T follicular helper cell (primary cell): ENCODE measurements around the gene ARL5A.
"Not testable (repeated sequence)": the region's sequence is repeated elsewhere in the genome, so short reads cannot be mapped to it uniquely, and the experiment has no call there.

Experiments used
- DNase-seq: peaks from one replicate; pipeline ENCODE4 v3.0.0-alpha.2; 2020; ENCODE audit warnings: low read depth

ARL5A gene

GRCh38 chr2:151795646-151796240 lies 32.5 kb downstream of the ARL5A start:
- no peak for DNase-seq

DNA sequence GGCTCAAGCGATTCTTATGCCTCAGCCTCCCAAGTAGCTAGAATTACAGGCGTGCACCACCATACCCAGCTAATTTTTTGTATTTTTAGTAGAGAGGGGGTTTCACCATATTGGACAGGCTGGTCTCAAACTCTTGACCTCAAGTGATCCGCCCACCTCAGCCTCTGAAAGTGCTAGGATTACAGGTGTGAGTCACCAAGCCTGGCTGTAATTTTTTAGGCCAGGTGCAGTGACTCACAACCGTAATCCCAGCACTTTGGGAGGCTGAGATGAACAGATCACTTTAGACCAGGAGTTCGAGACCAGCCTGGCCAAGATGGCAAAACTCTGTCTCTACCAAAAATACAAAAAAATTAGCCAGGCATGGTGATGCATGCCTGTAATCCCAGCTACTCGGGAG lies 33.8 kb downstream of the ARL5A start:
- not testable (repeated sequence) for DNase-seq

- no peak for DNase-seq
Measured at GRCh38 chr2:151793123-151793522, 35.1 kb downstream of the ARL5A start.

GRCh38 chr2:151792589-151792988 lies 35.6 kb downstream of the ARL5A start:
- no peak for DNase-seq

DNA sequence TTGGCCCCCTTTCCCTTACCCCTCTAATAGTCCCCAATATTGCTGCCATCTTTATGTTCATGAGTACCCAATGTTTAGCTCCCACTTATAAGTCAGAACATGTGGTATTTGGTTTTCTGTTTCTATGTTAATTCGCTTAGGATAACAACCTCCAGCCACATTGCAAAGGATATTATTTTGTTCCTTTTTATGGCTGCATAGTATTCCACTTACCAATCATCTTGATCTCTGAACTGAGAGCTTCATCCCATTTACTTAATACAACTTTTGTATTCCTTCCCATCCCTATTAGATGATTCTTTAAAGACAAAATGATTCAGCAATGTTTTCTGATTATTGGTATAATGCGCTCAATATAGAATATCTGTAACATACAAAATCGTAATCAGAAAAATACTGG lies 36.7 kb downstream of the ARL5A start:
- DNase-seq = no peak

GRCh38 chr2:151790689-151791088 lies 37.5 kb downstream of the ARL5A start:
- no peak for DNase-seq

DNA sequence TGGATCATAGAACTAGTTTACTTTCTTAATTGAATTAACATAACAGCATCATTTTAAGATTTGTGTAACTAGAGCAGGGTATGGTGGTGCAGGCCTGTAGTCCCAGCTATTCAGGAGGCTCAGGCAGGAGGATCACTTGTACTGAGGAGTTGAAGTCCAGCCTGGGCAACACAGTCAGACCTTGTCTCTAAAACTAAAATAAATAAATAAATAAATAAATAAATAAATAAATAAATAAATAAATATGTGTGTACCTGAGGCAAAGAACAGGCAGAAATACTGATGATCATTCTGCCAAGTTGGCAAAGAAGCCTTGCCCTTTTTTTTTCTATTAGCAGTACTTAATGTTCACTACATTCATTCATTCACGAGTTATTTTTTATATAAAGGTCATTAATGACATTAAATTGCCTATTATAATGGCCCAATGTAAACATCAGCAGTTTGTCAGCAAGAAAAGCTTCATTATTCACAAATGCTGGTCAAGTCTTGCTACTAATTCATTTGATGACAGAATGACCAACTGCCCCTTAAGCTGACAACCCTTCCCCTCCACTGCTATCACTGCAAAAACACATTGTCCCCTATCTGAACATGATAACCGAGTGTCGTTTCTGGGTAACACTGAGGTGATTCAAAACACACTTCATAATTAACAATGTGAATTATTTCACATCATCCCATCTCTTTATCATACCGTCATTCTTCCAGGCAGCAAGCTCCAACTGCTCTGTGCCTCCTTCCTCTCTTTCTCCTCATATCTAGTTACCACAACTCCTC lies 39.0 kb downstream of the ARL5A start:
- no peak for DNase-seq

DNA sequence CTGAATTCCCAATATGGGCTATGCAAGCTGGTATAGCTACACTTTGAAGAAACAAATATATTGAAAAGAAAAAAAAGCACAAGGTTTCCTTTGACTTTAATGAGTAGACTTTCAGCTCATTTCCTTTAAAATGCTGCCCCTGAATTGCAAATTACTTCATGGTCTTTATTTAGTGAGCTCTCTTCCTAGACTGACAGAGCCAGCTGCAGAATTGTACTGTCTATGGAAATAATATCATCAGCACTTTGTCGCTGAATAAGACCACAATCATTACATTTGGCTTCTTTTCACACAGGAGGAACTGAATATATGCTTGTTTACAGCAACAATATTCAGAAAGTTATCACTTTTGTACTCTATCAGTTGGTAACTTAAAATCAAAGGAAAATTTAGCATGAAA lies 41.7 kb downstream of the ARL5A start:
- DNase-seq = no peak

DNA sequence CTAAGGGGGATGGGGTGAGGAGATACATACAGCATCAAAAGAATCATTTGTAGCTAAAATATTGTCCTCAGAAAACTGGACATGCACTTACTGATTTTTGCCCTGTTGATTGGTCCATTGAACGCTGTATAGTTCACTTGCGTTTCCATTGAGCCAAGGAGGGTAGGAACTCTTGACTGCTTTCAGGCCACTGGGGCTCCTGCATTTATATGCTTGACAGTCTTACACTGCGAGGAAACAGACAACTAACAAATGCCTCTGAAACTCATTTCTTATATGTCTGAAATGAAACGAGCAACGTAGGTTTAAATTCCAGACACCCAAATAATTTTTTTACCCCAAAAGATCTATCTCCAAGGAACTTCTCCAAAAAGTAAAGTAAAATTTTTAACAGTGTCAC lies 42.1 kb downstream of the ARL5A start:
- DNase-seq = no peak

DNA sequence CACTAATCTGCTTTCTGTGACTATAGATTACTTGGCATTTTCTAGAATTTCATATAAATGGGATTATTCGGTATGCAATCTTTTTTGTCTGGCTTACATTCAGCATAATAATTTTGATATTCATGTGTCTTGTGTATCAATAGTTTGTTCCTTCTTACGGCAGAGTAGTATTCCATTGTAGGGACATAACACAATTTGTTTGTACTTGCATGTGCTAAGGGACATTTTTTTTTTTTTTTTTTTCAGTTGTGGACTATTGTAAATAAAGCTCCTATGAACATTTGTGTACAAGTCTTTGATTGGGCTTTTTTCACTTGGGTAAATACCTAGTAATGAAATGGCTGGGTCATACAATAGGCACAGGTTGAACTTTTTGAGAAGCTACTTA lies 45.1 kb downstream of the ARL5A start:
- no peak for DNase-seq

- no peak for DNase-seq
Measured at GRCh38 chr2:151782378-151783132, 45.7 kb downstream of the ARL5A start.

- DNase-seq = no peak
Measured at GRCh38 chr2:151781642-151782041, 46.6 kb downstream of the ARL5A start.

DNA sequence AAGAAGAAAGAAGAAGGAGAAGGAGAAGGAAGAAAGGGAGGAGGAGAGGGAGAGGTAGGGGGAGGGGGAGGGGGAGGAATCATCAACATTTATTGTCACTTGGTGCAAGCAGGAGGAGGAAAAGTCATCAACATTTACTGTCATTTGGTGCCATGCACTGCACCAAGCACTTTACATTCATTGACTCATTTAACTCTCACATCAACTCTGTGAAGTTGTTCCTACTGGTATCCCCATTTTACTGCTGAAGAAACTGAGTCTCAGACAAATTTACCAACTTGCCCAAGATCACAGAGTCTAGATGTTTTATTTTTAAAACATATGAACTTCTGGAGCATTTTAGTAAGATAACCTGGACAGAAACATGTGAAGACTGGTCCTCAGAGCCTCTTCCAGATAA lies 47.3 kb downstream of the ARL5A start:
- DNase-seq = no peak

- DNase-seq = no peak
Measured at GRCh38 chr2:151777935-151778334, 50.3 kb downstream of the ARL5A start.

- no peak for DNase-seq
Measured at GRCh38 chr2:151777487-151777886, 50.7 kb downstream of the ARL5A start.

GRCh38 chr2:151776367-151776766 lies 51.9 kb downstream of the ARL5A start:
- no peak for DNase-seq

DNA sequence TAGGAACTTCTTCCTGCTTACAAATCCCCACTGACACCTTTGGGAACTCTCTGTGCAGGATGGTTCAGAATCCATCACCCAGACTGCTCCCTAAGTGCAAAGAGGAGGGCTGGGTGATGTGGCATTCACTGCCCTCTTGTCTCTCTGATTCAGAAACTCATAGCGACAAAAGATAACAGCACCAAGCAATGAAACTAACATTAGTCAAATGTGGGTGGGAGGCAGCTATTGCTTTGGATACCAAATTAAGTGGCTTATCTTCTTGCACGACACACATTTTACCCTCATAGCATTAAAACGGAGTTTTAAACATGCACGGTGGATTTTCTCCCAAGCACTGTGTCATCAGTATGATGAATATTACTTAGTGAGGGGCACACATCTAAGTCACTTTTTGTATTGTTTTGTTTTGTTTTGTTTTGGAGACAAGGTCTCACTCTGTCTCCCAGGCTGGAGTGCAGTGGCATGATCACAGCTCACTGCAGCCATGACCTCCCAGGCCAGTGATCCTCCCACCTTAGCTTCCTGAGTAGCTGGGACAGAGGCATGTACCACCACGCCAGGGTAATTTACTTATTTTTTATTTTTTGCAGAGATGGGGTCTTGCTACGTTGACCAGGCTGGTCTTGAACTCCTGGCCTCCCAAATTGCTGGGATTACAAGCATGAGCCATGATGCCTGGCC lies 53.0 kb downstream of the ARL5A start:
- no peak for DNase-seq

DNA sequence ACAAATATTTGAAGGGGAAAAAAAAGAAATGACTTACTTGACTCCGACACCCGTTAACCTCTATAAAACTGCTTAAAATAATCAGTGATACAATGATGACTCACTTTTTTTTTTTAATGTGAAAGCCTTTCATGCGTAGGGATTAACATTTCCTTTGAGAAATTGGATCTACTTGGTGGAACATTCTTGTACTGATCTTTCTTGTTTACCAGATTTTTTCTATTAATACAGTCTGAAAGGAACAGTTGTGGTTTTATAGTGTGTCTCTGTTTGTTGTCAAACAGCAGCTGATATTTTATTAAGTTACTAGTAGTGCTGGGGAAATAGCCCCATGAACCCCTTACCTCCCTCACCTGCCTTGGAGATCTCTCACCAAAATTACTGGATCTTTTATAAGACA lies 53.7 kb downstream of the ARL5A start:
- DNase-seq = no peak

DNA sequence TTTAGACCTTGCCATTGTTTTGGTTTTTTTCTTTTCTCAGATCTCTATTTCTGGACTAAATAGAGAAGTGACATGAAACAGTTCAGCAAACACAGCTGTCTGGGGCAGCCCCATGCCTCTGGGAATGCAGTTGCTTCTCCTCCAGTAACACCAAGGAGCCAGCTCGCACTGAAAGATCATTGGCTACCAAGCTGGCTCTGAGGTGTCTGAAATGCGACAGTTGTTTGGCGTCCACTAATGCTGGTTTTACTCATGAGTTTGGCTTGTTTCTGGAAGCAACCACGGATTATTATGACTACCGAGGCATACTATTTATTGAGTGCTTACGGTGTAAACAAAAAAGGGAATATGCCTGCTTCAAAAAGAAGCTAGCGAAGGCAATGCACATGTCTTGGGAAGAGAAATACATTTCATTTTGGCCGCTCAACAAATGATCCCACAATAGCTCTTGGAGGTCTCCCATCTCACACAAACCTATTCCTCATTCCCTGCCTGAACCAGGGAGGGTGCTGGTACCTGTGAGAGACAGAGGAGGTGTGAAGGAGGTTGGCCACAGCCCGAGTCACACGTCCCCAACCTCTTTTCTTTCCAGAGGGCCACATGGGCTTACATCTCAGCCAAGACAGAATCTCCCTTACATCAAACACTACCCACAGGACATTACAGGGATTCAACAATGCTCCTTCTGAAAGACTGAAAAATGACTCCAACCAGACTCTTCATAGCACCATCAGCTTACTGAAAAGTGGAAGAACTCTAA lies 56.4 kb downstream of the ARL5A start:
- no peak for DNase-seq

GRCh38 chr2:151770995-151771394 lies 57.2 kb downstream of the ARL5A start:
- DNase-seq = no peak

DNA sequence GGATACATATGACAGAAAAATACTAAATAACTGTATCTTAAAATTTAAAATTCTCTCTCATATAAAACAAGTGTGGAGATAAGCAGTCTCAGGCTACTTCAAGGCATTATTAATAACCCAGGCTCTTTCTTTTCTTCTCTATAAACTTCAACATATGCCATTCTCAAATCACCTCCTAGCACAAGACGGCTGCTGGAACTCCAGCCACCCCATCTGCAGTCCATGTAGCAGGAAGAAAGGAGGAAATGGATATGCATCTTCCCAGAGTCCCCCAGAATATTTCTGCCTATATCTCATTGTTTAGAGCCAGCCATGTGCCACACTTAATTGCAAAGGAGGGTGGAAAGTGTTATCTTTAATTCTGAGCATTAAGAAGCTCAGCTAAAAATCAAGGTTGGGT lies 58.6 kb downstream of the ARL5A start:
- DNase-seq = no peak

DNA sequence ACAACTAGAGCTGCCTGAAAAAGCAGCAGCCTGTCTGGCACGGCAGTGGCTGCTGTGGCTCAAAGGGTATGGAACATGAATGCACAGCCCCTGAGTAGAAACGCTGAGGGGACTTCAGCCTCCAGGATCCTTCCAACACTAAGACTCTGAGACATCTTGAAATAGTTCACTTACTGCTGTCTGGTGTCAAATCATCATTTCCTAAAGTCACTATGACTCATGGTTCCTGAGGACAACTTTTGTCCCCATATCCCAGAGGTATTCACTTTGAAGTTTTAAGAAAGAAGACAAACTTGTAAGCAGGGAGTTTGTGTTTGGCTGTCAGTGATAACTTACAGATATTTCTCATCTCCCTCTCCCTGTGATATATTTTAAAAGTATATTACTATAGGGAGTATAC lies 60.7 kb downstream of the ARL5A start:
- no peak for DNase-seq
